Neural cell (in vitro differentiated cells): ENCODE measurements around the gene ITGA4. TPM values are rescaled to one million over a fixed set of nuclear protein-coding genes. Genes with fewer than 3 reads are reported as not detected.

Experiments used
- H2AFZ ChIP-seq: fragments of 200-600, 300-800 bp; sonication (generic), shearing (Covaris generic); 2 replicates; pipeline ENCODE4 v1.6.0; 2014; ENCODE audit warnings: low read depth, mild to moderate bottlenecking, antibody characterized with exemption, low read length, moderate library complexity
- H3F3A ChIP-seq: fragments of 200-600 bp; shearing (Covaris generic); 2 replicates; pipeline ENCODE4 v1.6.1; 2016; ENCODE audit warnings: mild to moderate bottlenecking, moderate library complexity, mixed read lengths, antibody characterized with exemption, low read length; ENCODE audit not compliant: insufficient read depth, poor library complexity, severe bottlenecking
- H3K27ac ChIP-seq: fragments of 200-600, 300-800 bp; sonication (generic), shearing (Covaris generic); 2 replicates; pipeline ENCODE4 v1.5.1; 2014; ENCODE audit warnings: mild to moderate bottlenecking, low read length, moderate library complexity
- H3K27me3 ChIP-seq: fragments of 300-800, 200-600 bp; sonication (generic), shearing (Covaris generic); 2 replicates; pipeline ENCODE4 v1.6.0; 2014; ENCODE audit warnings: mild to moderate bottlenecking, low read depth, low read length, moderate library complexity; ENCODE audit not compliant: insufficient read depth
- H3K36me3 ChIP-seq: fragments of 300-800, 200-600 bp; sonication (generic), shearing (Covaris generic); 2 replicates; pipeline ENCODE4 v1.5.1; 2014; ENCODE audit warnings: mild to moderate bottlenecking, antibody characterized with exemption, low read length, moderate library complexity; ENCODE audit not compliant: insufficient read depth
- H3K4me2 ChIP-seq: fragments of 300-800, 200-600 bp; sonication (generic), shearing (Covaris generic); 2 replicates; pipeline ENCODE4 v1.6.0; 2014; ENCODE audit warnings: mild to moderate bottlenecking, low read length
- H3K4me3 ChIP-seq: fragments of 300-800, 200-600 bp; sonication (generic), shearing (Covaris generic); 2 replicates; pipeline ENCODE4 v1.5.1; 2014; ENCODE audit warnings: mild to moderate bottlenecking, low read length, moderate library complexity
- H3K79me2 ChIP-seq: fragments of 200-600 bp; shearing (Covaris generic); replicated peaks from 2 replicates; pipeline ENCODE4 v1.6.0; 2014; ENCODE audit warnings: mild to moderate bottlenecking, low read length, moderate library complexity; ENCODE audit not compliant: insufficient read depth
- H3K9ac ChIP-seq: fragments of 300-800, 200-600 bp; sonication (generic), shearing (Covaris generic); 2 replicates; pipeline ENCODE4 v1.6.1; 2016; ENCODE audit warnings: mild to moderate bottlenecking, low read length, mixed read lengths
- H3K9me2 ChIP-seq: fragments of 200-600 bp; shearing (Covaris generic); 2 replicates; pipeline ENCODE4 v1.6.1; 2016; ENCODE audit warnings: mild to moderate bottlenecking, low read length, mixed read lengths; ENCODE audit not compliant: insufficient read depth
- H3K9me3 ChIP-seq: fragments of 200-600, 300-800 bp; sonication (generic), shearing (Covaris generic); 2 replicates; pipeline ENCODE4 v1.6.1; 2016; ENCODE audit warnings: mild to moderate bottlenecking, mixed run types, low read length, moderate library complexity, mixed read lengths
- H4K20me1 ChIP-seq: fragments of 200-600 bp; shearing (Covaris generic); 2 replicates; pipeline ENCODE4 v1.6.1; 2016; ENCODE audit warnings: mild to moderate bottlenecking, mixed run types; ENCODE audit not compliant: insufficient read depth
- EP300 ChIP-seq: fragments of 450-650 bp; conservative IDR thresholded peaks from 2 replicates; pipeline ENCODE4 v1.6.1; 2014; ENCODE audit warnings: antibody characterized with exemption, mild to moderate bottlenecking, moderate library complexity; ENCODE audit not compliant: poor library complexity, severe bottlenecking
- EZH2 ChIP-seq: fragments of 200-600, 300-800 bp; shearing (Covaris generic), sonication (generic); IDR thresholded peaks from 2 replicates; pipeline ENCODE4 v1.6.1; 2014; ENCODE audit warnings: antibody characterized with exemption, low read length, borderline replicate concordance, mild to moderate bottlenecking; ENCODE audit not compliant: insufficient read depth, poor library complexity, severe bottlenecking
- MXI1 ChIP-seq: fragments of 450-650 bp; conservative IDR thresholded peaks from 2 replicates; pipeline ENCODE4 v1.6.1; 2014; ENCODE audit warnings: antibody characterized with exemption, mild to moderate bottlenecking; ENCODE audit not compliant: poor library complexity, severe bottlenecking
- POLR2AphosphoS5 ChIP-seq: IDR thresholded peaks from 2 replicates; pipeline ENCODE4 v1.6.1; 2012
- RAD21 ChIP-seq: fragments of 450-650 bp; conservative IDR thresholded peaks from 2 replicates; pipeline ENCODE4 v1.6.1; 2014; ENCODE audit warnings: antibody characterized with exemption, mild to moderate bottlenecking, moderate library complexity
- SMC3 ChIP-seq: fragments of 450-650 bp; conservative IDR thresholded peaks from 2 replicates; pipeline ENCODE4 v1.6.1; 2014; ENCODE audit warnings: antibody characterized with exemption, mild to moderate bottlenecking, moderate library complexity; ENCODE audit not compliant: poor library complexity
- TAF1 ChIP-seq: IDR thresholded peaks from 2 replicates; pipeline ENCODE4 v1.6.1; 2012; ENCODE audit warnings: low read depth
- polyA plus RNA-seq: library from polyadenylated mRNA; depleted of rRNA; stranded (reverse); fragments of >200 nt; gene quantifications from 2 replicates; pipeline ENCODE4 v1.2.3, GENCODE V29; 2014
- TF ChIP-seq, protein P1 (sequence below): IDR thresholded peaks from 2 replicates; pipeline ENCODE4 v1.6.1; 2012; ENCODE audit warnings: borderline replicate concordance
- TF ChIP-seq, protein P2 (sequence below): fragments of 450-650 bp; IDR thresholded peaks from 2 replicates; pipeline ENCODE4 v1.5.1; 2014; ENCODE audit warnings: antibody characterized with exemption, mild to moderate bottlenecking, moderate library complexity; ENCODE audit not compliant: poor library complexity, severe bottlenecking

The ITGA4 gene
- polyA plus RNA-seq, 1 donor from 2014 or later, result 0.40 TPM

DNA sequence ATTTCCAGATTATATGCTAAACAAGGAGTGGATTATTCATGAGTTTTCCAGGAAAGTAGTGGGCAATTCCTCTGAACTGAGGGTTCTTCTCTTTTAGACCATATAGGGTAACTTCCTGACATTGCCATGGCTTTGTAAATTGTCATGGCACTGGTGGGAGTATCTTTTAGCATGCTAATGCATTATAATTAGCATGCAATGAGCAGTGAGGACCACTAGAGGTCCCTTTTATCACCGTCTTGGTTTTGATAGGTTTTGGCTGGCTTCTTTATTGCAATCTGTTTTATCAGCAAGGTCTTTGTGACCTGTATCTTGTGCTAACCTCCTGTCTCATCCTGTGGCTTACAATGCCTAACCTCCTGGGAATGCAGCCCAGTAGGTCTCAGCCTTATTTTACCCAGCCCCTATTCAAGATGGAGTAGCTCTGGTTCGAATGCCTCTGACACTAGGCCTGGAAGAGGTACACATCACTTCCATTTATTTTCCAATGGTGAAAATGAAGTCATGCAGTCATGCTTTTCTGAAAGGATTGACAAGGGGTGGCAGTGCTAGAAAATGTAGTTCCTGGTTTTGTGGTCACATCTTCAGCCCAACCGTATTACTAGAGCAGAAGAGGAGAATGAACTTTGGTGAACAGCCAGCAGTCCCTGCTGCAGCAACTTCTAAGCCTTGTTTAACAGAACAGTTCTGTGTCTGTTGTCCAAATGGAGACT, 26.6 kb upstream of the ITGA4 start:
- no peaks in the 10 kb centered on the region for H3K36me3 ChIP-seq
- no peaks in the 10 kb centered on the region for H3K27me3 ChIP-seq
- H3K27ac ChIP-seq, result no peak overlapping the region
- H3F3A ChIP-seq, result no peaks in the 10 kb centered on the region
- H3K9me2 ChIP-seq, result no peaks in the 10 kb centered on the region
- H3K9me3 ChIP-seq, result no peaks in the 10 kb centered on the region
- H4K20me1 ChIP-seq, result no peaks in the 10 kb centered on the region
- no peak overlapping the region for H3K4me2 ChIP-seq
- TF ChIP-seq EZH2 (no peak), TAF1 (no peak), SMC3 (no peak), MXI1 (no peak), RAD21 (no peak), POLR2AphosphoS5 (no peak), EP300 (no peak)
- TF ChIP-seq, protein P1, sequence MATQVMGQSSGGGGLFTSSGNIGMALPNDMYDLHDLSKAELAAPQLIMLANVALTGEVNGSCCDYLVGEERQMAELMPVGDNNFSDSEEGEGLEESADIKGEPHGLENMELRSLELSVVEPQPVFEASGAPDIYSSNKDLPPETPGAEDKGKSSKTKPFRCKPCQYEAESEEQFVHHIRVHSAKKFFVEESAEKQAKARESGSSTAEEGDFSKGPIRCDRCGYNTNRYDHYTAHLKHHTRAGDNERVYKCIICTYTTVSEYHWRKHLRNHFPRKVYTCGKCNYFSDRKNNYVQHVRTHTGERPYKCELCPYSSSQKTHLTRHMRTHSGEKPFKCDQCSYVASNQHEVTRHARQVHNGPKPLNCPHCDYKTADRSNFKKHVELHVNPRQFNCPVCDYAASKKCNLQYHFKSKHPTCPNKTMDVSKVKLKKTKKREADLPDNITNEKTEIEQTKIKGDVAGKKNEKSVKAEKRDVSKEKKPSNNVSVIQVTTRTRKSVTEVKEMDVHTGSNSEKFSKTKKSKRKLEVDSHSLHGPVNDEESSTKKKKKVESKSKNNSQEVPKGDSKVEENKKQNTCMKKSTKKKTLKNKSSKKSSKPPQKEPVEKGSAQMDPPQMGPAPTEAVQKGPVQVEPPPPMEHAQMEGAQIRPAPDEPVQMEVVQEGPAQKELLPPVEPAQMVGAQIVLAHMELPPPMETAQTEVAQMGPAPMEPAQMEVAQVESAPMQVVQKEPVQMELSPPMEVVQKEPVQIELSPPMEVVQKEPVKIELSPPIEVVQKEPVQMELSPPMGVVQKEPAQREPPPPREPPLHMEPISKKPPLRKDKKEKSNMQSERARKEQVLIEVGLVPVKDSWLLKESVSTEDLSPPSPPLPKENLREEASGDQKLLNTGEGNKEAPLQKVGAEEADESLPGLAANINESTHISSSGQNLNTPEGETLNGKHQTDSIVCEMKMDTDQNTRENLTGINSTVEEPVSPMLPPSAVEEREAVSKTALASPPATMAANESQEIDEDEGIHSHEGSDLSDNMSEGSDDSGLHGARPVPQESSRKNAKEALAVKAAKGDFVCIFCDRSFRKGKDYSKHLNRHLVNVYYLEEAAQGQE, result no peak
- TF ChIP-seq, protein P2, sequence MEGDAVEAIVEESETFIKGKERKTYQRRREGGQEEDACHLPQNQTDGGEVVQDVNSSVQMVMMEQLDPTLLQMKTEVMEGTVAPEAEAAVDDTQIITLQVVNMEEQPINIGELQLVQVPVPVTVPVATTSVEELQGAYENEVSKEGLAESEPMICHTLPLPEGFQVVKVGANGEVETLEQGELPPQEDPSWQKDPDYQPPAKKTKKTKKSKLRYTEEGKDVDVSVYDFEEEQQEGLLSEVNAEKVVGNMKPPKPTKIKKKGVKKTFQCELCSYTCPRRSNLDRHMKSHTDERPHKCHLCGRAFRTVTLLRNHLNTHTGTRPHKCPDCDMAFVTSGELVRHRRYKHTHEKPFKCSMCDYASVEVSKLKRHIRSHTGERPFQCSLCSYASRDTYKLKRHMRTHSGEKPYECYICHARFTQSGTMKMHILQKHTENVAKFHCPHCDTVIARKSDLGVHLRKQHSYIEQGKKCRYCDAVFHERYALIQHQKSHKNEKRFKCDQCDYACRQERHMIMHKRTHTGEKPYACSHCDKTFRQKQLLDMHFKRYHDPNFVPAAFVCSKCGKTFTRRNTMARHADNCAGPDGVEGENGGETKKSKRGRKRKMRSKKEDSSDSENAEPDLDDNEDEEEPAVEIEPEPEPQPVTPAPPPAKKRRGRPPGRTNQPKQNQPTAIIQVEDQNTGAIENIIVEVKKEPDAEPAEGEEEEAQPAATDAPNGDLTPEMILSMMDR, result no peak
- no peak overlapping the region for H3K9ac ChIP-seq
- no peak overlapping the region for H3K4me3 ChIP-seq
- no peak overlapping the region for H2AFZ ChIP-seq
- H3K79me2 ChIP-seq, result no peaks in the 10 kb centered on the region

DNA sequence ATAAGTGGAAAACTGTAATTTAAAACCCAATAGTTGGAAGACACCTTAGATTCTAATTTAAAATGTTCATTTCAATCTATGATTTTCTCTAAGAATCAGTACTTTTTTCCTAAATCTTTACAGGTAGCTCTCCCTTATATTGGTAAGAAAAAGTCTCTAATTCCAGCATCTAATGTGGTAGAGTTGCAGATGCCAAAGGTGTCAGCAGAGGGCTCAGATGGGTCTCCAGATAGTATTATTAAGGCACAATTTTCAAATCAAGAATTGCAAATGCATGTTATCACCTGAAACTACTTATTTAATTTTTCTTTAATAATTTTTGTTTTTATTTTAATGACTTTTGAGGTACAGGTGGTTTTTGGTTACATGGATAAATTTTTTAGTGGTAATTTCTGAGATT, 25.5 kb upstream of the ITGA4 start:
- Histone ChIP-seq H3K36me3 (no peaks in the 10 kb centered on the region), H3K9ac (no peak overlapping the region), H3K27ac (no peak overlapping the region), H3F3A (no peaks in the 10 kb centered on the region), H3K27me3 (no peaks in the 10 kb centered on the region), H3K9me3 (no peaks in the 10 kb centered on the region), H2AFZ (no peak overlapping the region), H3K4me2 (no peak overlapping the region), H4K20me1 (no peaks in the 10 kb centered on the region), H3K9me2 (no peaks in the 10 kb centered on the region), H3K4me3 (no peak overlapping the region), H3K79me2 (no peaks in the 10 kb centered on the region)
- no peak for TF ChIP-seq MXI1
- TF ChIP-seq POLR2AphosphoS5, result no peak
- TF ChIP-seq, protein P2, result no peak
- no peak for TF ChIP-seq RAD21
- TF ChIP-seq TAF1, result no peak
- TF ChIP-seq EP300, result no peak
- TF ChIP-seq, protein P1, result no peak
- TF ChIP-seq EZH2, result no peak
- TF ChIP-seq SMC3, result no peak
